ENCODE measurements around the gene KLK3.

The KLK3 gene

GRCh38 chr19:50831026-50831396 is 23.7 kb upstream of the KLK3 start:
- no peak for DNase-seq (ENCODE audit: low read depth, low spot score)

GRCh38 chr19:50832666-50833065 is 22.0 kb upstream of the KLK3 start:
- no peak for DNase-seq (ENCODE audit: low read depth, low spot score)

GRCh38 chr19:50833117-50833801 is 21.5 kb upstream of the KLK3 start, which contains the start of gene KLK15:
Gene KLK15, minus strand, starts transcription at chr19:50833574. Its CDS starts 2,082 bp downstream, at chr19:50831492.
- no peak for DNase-seq (ENCODE audit: low read depth, low spot score)

GRCh38 chr19:50833802-50834167 is 20.9 kb upstream of the KLK3 start:
- no peak for DNase-seq (ENCODE audit: low read depth, low spot score)

GRCh38 chr19:50835103-50835784 is 19.5 kb upstream of the KLK3 start:
- DNase-seq (ENCODE audit: low read depth, low spot score): no peak

- DNase-seq (ENCODE audit: low read depth, low spot score): no peak
These were observed 18.8 kb upstream of the KLK3 start for GRCh38 chr19:50835785-50836542.

- DNase-seq (ENCODE audit: low read depth, low spot score): no peak
These were observed 18.0 kb upstream of the KLK3 start for GRCh38 chr19:50836543-50837195.

- DNase-seq (ENCODE audit: low read depth, low spot score): no peak
These were observed 17.4 kb upstream of the KLK3 start for GRCh38 chr19:50837300-50837699.

- DNase-seq (ENCODE audit: low read depth, low spot score): no peak
These were observed 16.5 kb upstream of the KLK3 start for GRCh38 chr19:50838239-50838638.

GRCh38 chr19:50839712-50840655 is 14.7 kb upstream of the KLK3 start:
- no peak for DNase-seq (ENCODE audit: low read depth, low spot score)

- no peak for DNase-seq (ENCODE audit: low read depth, low spot score)
These were observed 12.6 kb upstream of the KLK3 start for GRCh38 chr19:50842130-50842529.

GRCh38 chr19:50843205-50843604 is 11.5 kb upstream of the KLK3 start:
- DNase-seq (ENCODE audit: low read depth, low spot score): no peak

GRCh38 chr19:50843701-50844221 is 11.0 kb upstream of the KLK3 start:
- no peak for DNase-seq (ENCODE audit: low read depth, low spot score)

GRCh38 chr19:50844296-50844935 is 10.3 kb upstream of the KLK3 start:
- DNase-seq (ENCODE audit: low read depth, low spot score): no peak

GRCh38 chr19:50850738-50851137 is 4.0 kb upstream of the KLK3 start:
- DNase-seq (ENCODE audit: low read depth, low spot score): no peak

- DNase-seq (ENCODE audit: low read depth, low spot score): no peak
These were observed 3.1 kb upstream of the KLK3 start for GRCh38 chr19:50851620-50852019.

GRCh38 chr19:50857366-50857765 is 2.7 kb downstream of the KLK3 start:
- no peak for DNase-seq (ENCODE audit: low read depth, low spot score)

GRCh38 chr19:50858886-50859285 is 4.2 kb downstream of the KLK3 start:
- DNase-seq (ENCODE audit: low read depth, low spot score): no peak

- no peak for DNase-seq (ENCODE audit: low read depth, low spot score)
These were observed 5.1 kb downstream of the KLK3 start for GRCh38 chr19:50859849-50860248.

GRCh38 chr19:50861010-50861409 is 6.3 kb downstream of the KLK3 start:
- DNase-seq (ENCODE audit: low read depth, low spot score): no peak

Measured in brain pericyte (primary cell).